Ureter (tissue), 1 donor: ENCODE results near the gene TMEM190. TPM values are rescaled to one million over a fixed set of nuclear protein-coding genes. Genes with fewer than 3 reads are reported as not detected.
"Not testable (repeated sequence)": the region's sequence is repeated elsewhere in the genome, so short reads cannot be mapped to it uniquely, and the experiment has no call there.

ENCODE experiments used
- DNase-seq: peaks from one replicate; pipeline ENCODE4 v3.0.0-alpha.2; 2020; ENCODE audit warnings: low spot score
- total RNA-seq: library from RNA; stranded (reverse); gene quantifications from one replicate; pipeline ENCODE4 v1.2.4, GENCODE V29; 2023
- donor health status: DM: yes; HTN: yes; CAD: no.

The TMEM190 gene
- total RNA-seq, 1 donor from 2014 or later: not detected

GRCh38 chr19:55419624-55420236 lies 43.1 kb downstream of the TMEM190 start:
- no peak for DNase-seq

- not testable (repeated sequence) for DNase-seq
These were observed 44.7 kb downstream of the TMEM190 start for GRCh38 chr19:55421281-55421680.

GRCh38 chr19:55423225-55424005 lies 46.8 kb downstream of the TMEM190 start:
- DNase-seq: no peak

- DNase-seq: no peak
These were observed 47.9 kb downstream of the TMEM190 start for GRCh38 chr19:55424518-55424917.

GRCh38 chr19:55426042-55426441 lies 49.4 kb downstream of the TMEM190 start:
- DNase-seq: no peak

Other genes starting within 250 kb of the TMEM190 start
- 0.89 TPM for gene TNNT1, start 227.6 kb upstream of the TMEM190 start, total RNA-seq
- gene TNNI3, start 219.1 kb upstream of the TMEM190 start, total RNA-seq: not detected
- gene DNAAF3, start 210.2 kb upstream of the TMEM190 start, total RNA-seq: 1.6 TPM
- gene SYT5, start 196.5 kb upstream of the TMEM190 start, total RNA-seq: not detected
- 1.3 TPM for gene PTPRH, start 167.3 kb upstream of the TMEM190 start, total RNA-seq
- 6.4 TPM for gene TMEM86B, start 148.1 kb upstream of the TMEM190 start, total RNA-seq
- gene PPP6R1, start 117.8 kb upstream of the TMEM190 start, total RNA-seq: 65.1 TPM
- 31.2 TPM for gene HSPBP1, start 96.7 kb upstream of the TMEM190 start, total RNA-seq
- 10.6 TPM for gene BRSK1, start 92.8 kb upstream of the TMEM190 start, total RNA-seq
- gene TMEM150B, start 51.5 kb upstream of the TMEM190 start, total RNA-seq: 1.9 TPM
- 12.0 TPM for gene KMT5C, start 37.0 kb upstream of the TMEM190 start, total RNA-seq
- gene COX6B2, start 22.1 kb upstream of the TMEM190 start, total RNA-seq: 3.7 TPM
- not detected for gene GARIN5B, start 13.6 kb upstream of the TMEM190 start, total RNA-seq
- not detected for gene IL11, start 6.4 kb upstream of the TMEM190 start, total RNA-seq
- gene TMEM238, start 7.5 kb downstream of the TMEM190 start, total RNA-seq: 20.8 TPM
- gene RPL28, start 9.1 kb downstream of the TMEM190 start, total RNA-seq: 2,509 TPM
- 31.9 TPM for gene UBE2S, start 31.0 kb downstream of the TMEM190 start, total RNA-seq
- not detected for gene SHISA7, start 66.5 kb downstream of the TMEM190 start, total RNA-seq
- 48.4 TPM for gene ISOC2, start 84.8 kb downstream of the TMEM190 start, total RNA-seq
- gene C19orf85, start 87.9 kb downstream of the TMEM190 start, total RNA-seq: not detected
- 7.4 TPM for gene ZNF628, start 99.8 kb downstream of the TMEM190 start, total RNA-seq
- 14.2 TPM for gene NAT14, start 108.4 kb downstream of the TMEM190 start, total RNA-seq
- 15.2 TPM for gene SSC5D, start 111.6 kb downstream of the TMEM190 start, total RNA-seq
- not detected for gene SBK2, start 160.3 kb downstream of the TMEM190 start, total RNA-seq
- 0.39 TPM for gene SBK3, start 168.7 kb downstream of the TMEM190 start, total RNA-seq
- 14.0 TPM for gene ZNF579, start 204.0 kb downstream of the TMEM190 start, total RNA-seq
- 18.4 TPM for gene FIZ1, start 222.7 kb downstream of the TMEM190 start, total RNA-seq
- 13.0 TPM for gene ZNF524, start 223.5 kb downstream of the TMEM190 start, total RNA-seq
- gene ZNF865, start 228.8 kb downstream of the TMEM190 start, total RNA-seq: 13.6 TPM
- gene ZNF784, start 247.7 kb downstream of the TMEM190 start, total RNA-seq: 9.5 TPM